GM19372 (cell line): ENCODE measurements around the gene MDK.

Source experiments
- ATAC-seq: cut with Tn5 transposase; IDR thresholded peaks from one replicate; pipeline ENCODE4 v1.9.1; 2021; ENCODE audit warnings: mild to moderate bottlenecking, low read depth, moderate library complexity; ENCODE audit not compliant: unreplicated experiment

MDK gene

DNA sequence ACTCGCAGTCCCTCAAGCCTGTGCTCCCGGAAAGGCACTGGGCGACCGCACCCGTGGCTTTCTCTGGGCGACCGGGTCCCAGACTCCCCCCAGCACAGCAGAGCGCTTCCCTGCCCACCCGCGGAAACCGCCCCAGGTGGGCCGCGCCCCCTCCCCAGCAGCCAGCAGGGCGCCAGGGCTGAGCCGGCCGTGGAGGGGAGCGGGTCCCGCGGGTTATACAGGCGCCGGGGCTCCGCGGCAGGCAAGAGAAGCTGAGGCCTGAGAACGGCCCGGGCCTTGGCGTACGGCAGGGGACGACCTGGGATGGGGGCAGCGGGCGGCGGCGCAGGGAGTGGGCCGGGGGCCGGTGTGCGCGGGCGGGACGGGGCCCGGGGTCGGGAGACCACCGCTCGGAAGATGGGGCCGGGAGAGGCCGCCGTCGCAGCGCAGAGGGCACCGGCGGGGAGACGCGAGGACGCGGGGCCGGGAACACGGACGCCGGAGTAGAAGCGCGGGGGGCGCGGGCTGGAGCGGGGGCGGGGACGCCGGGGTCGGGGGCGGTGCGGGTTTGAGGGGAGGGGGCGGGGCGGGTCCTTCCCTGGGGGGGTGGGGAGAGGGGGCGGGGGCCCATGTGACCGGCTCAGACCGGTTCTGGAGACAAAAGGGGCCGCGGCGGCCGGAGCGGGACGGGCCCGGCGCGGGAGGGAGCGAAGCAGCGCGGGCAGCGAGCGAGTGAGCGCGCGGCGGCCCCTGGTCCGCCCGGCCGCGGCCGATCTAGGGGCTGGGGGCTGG, at the start of gene MDK:
Gene MDK, plus strand, starts transcription at position 622 of the 771 bp plus-strand sequence. CDS start 389 bp downstream, outside the sequence.
- ATAC-seq = no peak

- ATAC-seq = no peak
Observed at GRCh38 chr11:46332093-46332567, 49.3 kb upstream of the MDK start.

DNA sequence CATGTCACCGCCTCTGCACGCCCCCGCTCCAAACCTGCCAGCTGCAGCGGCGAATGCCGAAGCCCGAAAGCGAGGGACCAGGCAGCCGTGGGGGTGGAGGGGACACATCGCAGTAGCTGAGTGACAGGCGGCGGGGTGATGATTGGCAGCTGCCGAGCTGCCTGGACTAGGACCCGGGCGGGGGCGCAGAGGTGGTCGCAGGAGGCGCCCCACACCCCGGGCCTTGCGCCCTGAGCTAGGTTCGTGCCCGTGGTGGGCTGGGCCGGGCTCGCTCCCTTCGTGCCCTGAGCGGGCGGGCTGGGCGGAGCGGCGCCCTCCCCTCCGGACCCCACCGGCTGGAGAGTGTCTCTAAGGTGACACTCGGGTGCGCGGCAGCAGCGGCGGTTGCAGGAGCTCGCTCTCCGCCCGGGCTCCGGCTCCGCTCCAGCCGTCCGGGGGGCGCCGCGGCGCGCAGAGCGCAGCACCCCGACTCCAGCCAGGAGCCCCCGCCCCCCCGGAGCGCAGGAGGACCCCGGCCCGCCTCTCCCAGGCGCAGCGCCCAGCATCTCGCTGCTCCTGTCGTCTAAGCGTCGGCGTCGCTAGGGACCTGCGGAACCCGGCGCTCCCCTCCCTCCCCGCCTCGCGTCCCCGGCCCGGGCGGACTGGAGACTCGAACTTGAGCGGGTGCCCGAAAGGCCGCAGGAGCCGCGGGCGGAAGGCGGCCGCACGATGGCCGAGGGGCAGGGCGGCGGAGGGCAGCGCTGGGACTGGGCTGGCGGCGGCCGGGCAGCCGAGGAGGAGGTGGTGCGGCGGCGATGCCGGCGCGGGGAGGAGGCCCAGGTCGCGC, 48.7 kb upstream of the MDK start:
- no peak for ATAC-seq

GRCh38 chr11:46333394-46333947, 48.0 kb upstream of the MDK start:
- ATAC-seq = no peak

DNA sequence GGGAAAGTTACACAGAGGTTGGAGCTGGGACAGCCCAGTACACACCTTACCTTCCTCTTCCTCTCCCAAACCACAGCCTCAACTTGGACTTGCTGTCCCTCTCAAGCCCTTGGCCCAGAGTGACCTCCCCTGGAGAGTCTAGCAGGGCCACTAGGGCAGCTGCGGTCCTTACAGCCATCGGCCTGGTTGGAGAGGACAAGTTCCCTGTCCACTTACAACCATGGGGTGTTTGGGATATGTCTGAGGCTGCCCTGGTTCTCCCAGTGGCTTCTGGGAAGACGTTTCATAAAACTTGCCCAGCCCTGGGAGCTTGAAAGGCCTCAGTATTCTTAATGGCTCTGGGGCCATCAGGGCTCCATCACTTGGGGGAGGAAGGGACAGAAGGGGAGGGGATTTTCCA, 47.3 kb upstream of the MDK start:
- no peak for ATAC-seq

DNA sequence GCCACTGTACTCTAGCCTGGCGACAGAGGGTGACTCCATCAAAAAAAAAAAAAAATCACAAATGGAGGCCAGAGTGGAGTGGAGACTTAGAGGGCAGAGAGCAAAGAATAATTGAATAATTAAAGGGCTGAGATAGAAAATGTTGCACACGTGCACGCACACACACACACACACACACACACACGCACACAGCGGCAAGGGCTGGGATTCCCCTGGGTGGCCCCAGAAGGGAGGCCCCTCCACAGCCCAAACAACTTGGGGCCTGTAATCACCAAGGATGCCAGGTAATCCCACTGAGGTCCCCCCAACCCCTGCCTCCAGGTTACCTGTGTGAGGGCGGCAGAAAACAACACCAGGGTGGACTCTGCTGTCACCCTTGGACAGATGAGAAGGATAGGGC, 46.2 kb upstream of the MDK start:
- ATAC-seq = no peak

DNA sequence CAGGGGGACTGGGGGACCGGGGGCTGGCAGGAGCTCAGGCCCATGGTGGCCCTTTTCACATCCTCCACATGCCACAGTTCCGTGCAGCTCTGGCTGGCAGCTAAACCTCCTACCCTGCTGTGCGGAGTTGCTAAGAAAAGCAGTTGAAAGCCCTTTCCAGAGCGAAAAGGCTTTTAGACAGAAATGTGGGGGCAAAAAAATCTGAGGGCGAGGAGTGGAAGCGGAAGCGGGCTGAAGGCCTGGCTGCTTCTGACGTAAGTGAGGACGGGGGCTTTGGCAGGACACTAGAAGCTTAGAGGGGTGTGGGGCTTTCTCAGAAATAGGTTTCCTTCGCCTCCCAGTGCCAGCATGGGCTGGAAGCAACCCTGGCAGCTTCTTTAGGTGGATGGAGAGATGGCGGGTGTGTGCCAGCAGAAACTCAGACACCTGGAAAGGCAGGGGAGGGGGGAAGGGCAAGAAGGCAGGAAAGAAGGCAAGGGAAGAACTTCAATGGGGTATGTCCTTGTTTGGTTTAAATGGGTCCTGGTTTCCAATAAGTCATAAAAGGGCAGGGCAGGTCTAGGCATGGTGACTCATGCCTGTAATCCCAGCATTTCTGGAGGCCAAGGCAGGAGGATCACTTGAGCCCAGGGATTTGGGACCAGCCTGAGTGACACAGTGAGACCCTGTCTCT, 45.4 kb upstream of the MDK start:
- ATAC-seq = no peak

- no peak for ATAC-seq
Observed at GRCh38 chr11:46336563-46337180, 44.8 kb upstream of the MDK start.

DNA sequence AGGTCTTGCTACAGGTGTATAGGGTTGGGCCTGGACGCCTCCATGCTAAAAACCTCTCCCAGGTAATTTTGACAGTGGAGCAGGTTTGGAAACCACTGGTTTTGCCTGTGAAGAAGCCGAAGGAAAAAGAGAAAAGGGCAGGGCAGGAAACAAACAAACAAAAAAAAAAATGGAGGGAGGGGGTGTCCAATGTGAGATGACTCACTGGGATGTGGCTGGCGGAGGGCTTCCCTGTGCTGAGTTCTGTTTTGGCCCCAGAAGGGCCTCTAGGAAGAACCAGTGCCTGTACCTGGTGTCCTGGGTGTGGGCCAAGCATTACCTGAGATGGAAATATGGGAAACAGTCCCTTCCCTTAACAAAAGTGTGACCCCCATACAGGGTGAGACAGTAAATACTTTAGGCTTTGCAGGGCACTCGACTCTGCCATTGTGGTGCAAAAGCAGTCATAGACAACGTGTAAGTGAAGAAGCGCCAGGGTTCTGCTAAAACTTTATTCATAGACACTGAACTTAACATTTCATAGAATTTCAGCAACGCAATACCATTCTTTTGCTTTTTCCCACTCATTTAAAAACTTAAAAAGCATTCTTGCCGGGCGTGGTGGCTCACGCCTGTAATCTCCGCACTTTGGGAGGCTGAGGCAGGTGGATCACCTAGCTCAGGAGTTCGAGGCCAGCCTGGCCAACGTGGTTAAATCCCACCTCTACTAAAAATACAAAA, 43.7 kb upstream of the MDK start:
- ATAC-seq = no peak

DNA sequence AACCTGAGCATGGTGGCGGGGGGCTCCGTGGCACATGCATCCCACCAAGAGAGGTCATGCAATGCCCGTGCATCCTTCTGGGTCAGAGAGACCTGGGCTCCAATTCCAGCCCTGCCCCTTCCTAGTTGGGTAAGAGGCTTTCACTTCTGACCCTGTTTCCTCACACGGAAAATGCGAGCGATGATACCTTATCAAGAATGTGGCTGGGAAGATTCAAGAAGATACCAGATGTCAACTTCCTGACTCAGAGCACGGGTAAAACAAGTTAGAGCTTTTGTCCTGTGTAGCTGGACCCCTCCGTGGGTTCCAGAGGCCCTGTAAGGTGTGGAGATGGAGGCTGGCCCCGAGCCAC, 42.9 kb upstream of the MDK start:
- no peak for ATAC-seq

DNA sequence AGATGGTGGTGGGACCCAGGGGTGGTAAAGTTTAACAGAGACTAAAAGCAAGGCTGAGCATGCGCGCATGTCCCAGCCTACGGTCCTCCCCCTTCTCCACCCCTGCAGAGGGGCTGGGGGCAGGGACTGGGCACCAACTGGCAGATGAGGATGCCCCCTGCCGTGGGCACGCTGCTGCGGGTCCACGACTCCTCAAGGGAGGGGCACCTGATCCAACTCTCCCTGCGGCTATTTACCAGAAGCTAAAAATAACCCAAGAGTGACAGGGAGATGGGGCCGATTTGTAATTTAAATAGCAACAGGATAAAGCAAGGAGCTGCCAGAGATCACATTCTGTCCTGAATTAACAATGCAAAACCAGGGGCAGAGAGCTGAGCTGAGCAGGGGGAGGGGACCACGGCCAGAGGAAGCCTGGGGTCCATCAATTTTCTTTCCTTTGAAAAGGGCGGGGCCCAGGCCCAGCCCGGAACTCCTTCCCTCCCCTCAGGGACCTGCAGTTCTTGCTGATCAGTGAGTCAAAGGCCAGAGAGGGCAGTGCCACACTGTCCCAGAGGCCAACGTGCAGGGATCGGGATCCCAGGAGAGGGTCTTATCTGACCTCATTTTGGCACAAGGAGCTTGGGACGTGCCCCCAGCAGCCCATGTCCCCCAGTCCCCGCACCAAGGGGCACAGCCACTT, 42.3 kb upstream of the MDK start:
- ATAC-seq = no peak

GRCh38 chr11:46339816-46340215, 41.7 kb upstream of the MDK start:
- no peak for ATAC-seq

DNA sequence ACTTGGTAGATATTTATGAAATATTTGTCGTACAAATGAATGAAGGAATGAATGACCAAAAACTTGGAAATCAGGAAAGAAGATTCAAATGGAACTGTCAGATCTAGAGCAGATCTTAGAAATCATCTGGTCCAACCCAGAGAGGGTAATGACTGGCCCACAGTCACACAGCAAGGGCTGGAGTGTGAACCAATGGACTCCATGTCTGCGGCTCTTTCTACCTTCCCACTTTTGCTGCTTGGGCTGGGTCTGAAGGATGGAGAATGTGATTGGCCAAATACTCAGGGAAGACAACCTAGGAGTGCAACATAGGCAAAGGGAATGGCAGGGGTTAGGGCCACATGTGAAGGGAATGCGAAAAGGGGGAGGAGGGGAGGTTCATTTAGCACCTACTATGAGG, 40.0 kb upstream of the MDK start:
- ATAC-seq = no peak

DNA sequence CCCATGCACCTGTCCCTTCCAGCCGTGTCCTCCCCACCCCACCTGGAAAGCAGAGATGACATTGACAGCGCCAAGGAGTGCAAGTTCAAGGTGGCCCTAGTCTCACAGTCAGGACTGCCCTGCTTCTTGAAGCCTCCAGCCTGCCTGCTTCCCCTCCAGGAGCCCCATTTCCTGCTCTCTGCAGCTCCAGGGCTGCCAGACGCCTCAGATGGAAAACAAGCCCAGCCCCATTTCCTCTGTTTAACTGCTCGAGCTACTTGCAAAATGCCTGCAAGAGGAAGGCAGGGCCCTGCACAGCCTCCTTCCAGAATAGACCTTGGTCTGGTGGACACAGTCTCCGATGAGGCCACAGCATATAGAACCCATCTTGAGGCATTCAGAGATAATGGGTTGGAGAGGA, 39.2 kb upstream of the MDK start:
- no peak for ATAC-seq

DNA sequence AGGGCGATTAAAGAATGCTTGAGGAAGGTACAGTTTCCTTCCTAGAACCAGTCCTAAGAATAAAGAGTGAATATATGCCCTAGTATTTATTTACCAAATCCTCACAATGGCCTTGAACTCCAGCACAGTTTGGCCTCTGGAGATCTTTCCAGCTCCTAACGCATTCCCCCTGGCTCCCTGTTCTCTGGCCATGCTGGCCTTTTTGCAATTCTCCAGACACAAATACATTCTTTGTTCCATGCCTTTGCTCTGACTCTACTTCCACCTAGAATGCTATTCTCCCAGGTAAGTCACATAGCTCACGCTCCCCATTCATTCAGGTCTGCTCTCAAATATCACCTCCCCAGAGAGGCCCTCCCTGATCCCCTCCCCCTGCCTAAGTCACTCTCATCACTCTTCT, 37.9 kb upstream of the MDK start:
- no peak for ATAC-seq

GRCh38 chr11:46345131-46345597, 36.3 kb upstream of the MDK start:
- ATAC-seq = no peak

- no peak for ATAC-seq
Observed at GRCh38 chr11:46345881-46346484, 35.5 kb upstream of the MDK start.

- ATAC-seq = peak; percentile 73
Observed at GRCh38 chr11:46346886-46347636, 34.4 kb upstream of the MDK start, which contains the start of gene DGKZ. Gene DGKZ, plus strand, starts transcription at chr11:46347463. Its CDS starts 197 bp downstream, at chr11:46347660.
